PC-9 (cell line): Measurements from ENCODE around the gene LCN12.

Experiments
- CTCF ChIP-seq: fragments of 200-600 bp; sonication (generic); conservative IDR thresholded peaks from 2 replicates; pipeline ENCODE4 v1.6.1; 2017; ENCODE audit warnings: mixed run types, antibody characterized with exemption, mild to moderate bottlenecking, moderate library complexity
- EZH2 ChIP-seq: fragments of 200-600 bp; sonication (generic); IDR thresholded peaks from 2 replicates; pipeline ENCODE4 v1.8.0; 2017; ENCODE audit warnings: antibody characterized with exemption, low read depth

- no peak for TF ChIP-seq CTCF
- no peak for TF ChIP-seq EZH2
Observed at GRCh38 chr9:136958898-136959850, 7.1 kb downstream of the LCN12 start.
